Measurements from ENCODE around the gene TAL2. TPM values are rescaled to one million over a fixed set of nuclear protein-coding genes. Genes with fewer than 3 reads are reported as not detected.

Gene TAL2
- total and polyA plus RNA-seq, 2 donors (not counting 3 experiments of a cell fraction or from before 2014, with no cell fraction given), result 0.30 TPM; not detected in 1

DNA sequence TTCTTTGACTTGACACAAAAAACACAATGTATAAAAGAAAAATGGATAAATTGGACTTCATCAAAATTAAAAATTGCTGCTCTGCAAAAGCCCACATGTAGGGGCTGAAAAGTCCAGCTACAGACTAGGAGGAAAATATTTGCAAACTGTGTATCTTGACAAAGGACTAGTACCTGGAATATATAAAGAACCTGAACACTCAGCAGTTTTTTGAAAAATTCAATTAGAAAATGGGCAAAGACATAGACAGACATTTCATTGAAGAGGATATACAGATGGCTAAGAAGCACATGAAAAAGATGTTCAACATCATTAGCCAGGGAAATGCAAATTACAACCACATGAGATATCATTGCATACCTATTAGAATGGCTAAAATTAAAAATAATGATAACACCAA is 18.5 kb upstream of the TAL2 start:
- BruUV-seq (replicated peaks), result no TSS peak
- dilution Hi-C loops (cut with MboI; ENCODE audit: extremely low pct_ligation_motif_present, low sequenced_read_pairs), result no loop called here

More for the DNA sequence above, 18.5 kb upstream of the TAL2 start:
- Histone ChIP-seq H3K79me2 (ENCODE audit: control insufficient read depth, insufficient read depth, low read length) (no peaks in the 10 kb centered on the region), H3K9me3 (replicated peaks; ENCODE audit: control insufficient read depth, insufficient read depth, low read length) (no peaks in the 10 kb centered on the region), H4K20me1 (replicated peaks; ENCODE audit: control insufficient read depth, extremely low read depth, insufficient read depth, low read length) (no peaks in the 10 kb centered on the region), H3K4me1 (ENCODE audit: control insufficient read depth, extremely low read depth, insufficient read depth, low read length) (no peaks in the 10 kb centered on the region), H3K9ac (replicated peaks; ENCODE audit: extremely low read depth, insufficient read depth, low read length) (no peak overlapping the region), H2AFZ (ENCODE audit: low read depth, low read length) (no peak overlapping the region), H3K4me2 (ENCODE audit: insufficient read depth, low read length) (no peak overlapping the region), H3K9me1 (replicated peaks; ENCODE audit: control insufficient read depth, extremely low read depth, insufficient read depth, low read length) (no peaks in the 10 kb centered on the region), H3K36me3 (ENCODE audit: control insufficient read depth in 2 of 2, extremely low read depth in 1 of 2, insufficient read depth in 2 of 2, low read length in 2 of 2) (no peaks in the 10 kb centered on the region), H3K27ac (ENCODE audit: insufficient read depth, low read depth, low read length) (no peak overlapping the region), H3K27me3 (ENCODE audit: control insufficient read depth in 2 of 2, insufficient read depth in 2 of 2, low read length in 2 of 2) (no peaks in the 10 kb centered on the region), H3K4me3 (replicated peaks in 1 of 3; ENCODE audit: insufficient read depth in 1 of 3, low read depth in 1 of 3, low read length in 3 of 3) (no peak overlapping the region)
- DNase-seq (ENCODE audit: low read depth, low spot score), result no peak
- FAIRE-seq, result no peak
- ChIA-PET CTCF (no interaction called here), POLR2A (no interaction called here)
- TF ChIP-seq MAX (IDR thresholded peaks at IDR 0.05; ENCODE audit: insufficient read depth, insufficient read length), result no peak
- TF ChIP-seq EZH2 (IDR thresholded peaks at IDR 0.05; ENCODE audit: borderline replicate concordance, low read depth, low read length, severe bottlenecking), result no peak
- no peak for TF ChIP-seq FOS (IDR thresholded peaks at IDR 0.05; ENCODE audit: borderline replicate concordance, insufficient read depth, low read length)
- TF ChIP-seq POLR2AphosphoS5 (IDR thresholded peaks at IDR 0.05; ENCODE audit: insufficient read depth, low read depth, low read length), result no peak
- TF ChIP-seq GATA2 (IDR thresholded peaks at IDR 0.05; ENCODE audit: insufficient read depth, insufficient read length, low read depth, low read length), result no peak
- TF ChIP-seq JUN (IDR thresholded peaks at IDR 0.05; ENCODE audit: borderline replicate concordance, insufficient read depth, insufficient read length, low read depth), result no peak
- no peak for TF ChIP-seq CTCF (IDR thresholded peaks at IDR 0.05; ENCODE audit: extremely low read depth in 1 of 2, insufficient read depth in 1 of 2, low read depth in 1 of 2, low read length in 2 of 2)
- TF ChIP-seq MYC (IDR thresholded peaks at IDR 0.05; ENCODE audit: low read depth, low read length), result no peak
- no peak for TF ChIP-seq POLR2A (IDR thresholded peaks at IDR 0.05; ENCODE audit: low read depth, low read length)
- intact Hi-C loops (cut with micrococcal nuclease), result no loop called here
